ENCODE data around the gene SLC2A5.

GRCh38 chr1:9014475-9015375, 54.7 kb downstream of the SLC2A5 start:
- TF ChIP-seq POLR2A (IDR thresholded peaks at IDR 0.05) (no peak), CTCF (IDR thresholded peaks at IDR 0.05) (no peak)
